Pancreas (tissue), 10 donors: ENCODE results near the gene TLE7. TPM values are rescaled to one million over a fixed set of nuclear protein-coding genes. Genes with fewer than 3 reads are reported as not detected.

Source experiments
- ATAC-seq, 4 donors: fragments of 200-7000 bp; cut with Tn5 transposase; one replicate each; pipeline versions ENCODE4 v1.8.0 to v1.9.1; 2020; ENCODE audit warnings: mild to moderate bottlenecking in 4 of 4, moderate library complexity in 4 of 4
- DNase-seq, 6 donors: peaks; one replicate each; pipeline ENCODE4 v3.0.0-alpha.2; 2020
- FAIRE-seq: peaks from 2 replicates; lab custom pipeline; 2012; peaks lifted over from hg19 to GRCh38; lab: Jason Lieb, UNC
- H3K27ac ChIP-seq, 4 donors: fragments of 200-600 bp; sonication (generic); 1 replicate in 3 of 4; 2 replicates in 1 of 4; pipeline versions ENCODE4 v1.5.0 to v1.8.0; 2020
- H3K27me3 ChIP-seq, 4 donors: fragments of 200-600 bp; one replicate each; pipeline ENCODE4 v1.8.0; 2021
- H3K36me3 ChIP-seq, 3 donors: fragments of 200-600 bp; sonication (generic) in 1 of 3; one replicate each; pipeline versions ENCODE4 v1.5.0 to v1.8.0; 2020 to 2021
- H3K4me1 ChIP-seq, 3 donors: fragments of 200-600 bp; one replicate each; pipeline ENCODE4 v1.8.0; 2021
- H3K4me3 ChIP-seq, 4 donors: fragments of 200-600 bp; sonication (generic) in 2 of 4; one replicate each; pipeline versions ENCODE4 v1.5.0 to v1.8.0; 2020 to 2021
- H3K9me3 ChIP-seq, 4 donors: fragments of 200-600 bp; one replicate each; pipeline ENCODE4 v1.8.0; 2021
- CTCF ChIP-seq, 4 donors: fragments of 200-600 bp; sonication (generic) in 3 of 4; IDR thresholded peaks; one replicate each; pipeline versions ENCODE4 v1.5.0 to v1.8.0; 2021; ENCODE audit warnings: antibody characterized with exemption in 4 of 4
- WGBS, 2 donors: extraction: QIAGEN DNeasy Blood & Tissue Kit; methylation state at CpG; one replicate each; pipeline ENCODE4 v1.1.7; 2013; 5-methylcytosine and 5-hydroxymethylcytosine counted together
- intact Hi-C, 3 donors: fragments of 100-400 bp; cut with DNase I; formaldehyde crosslinking; loops; one replicate each; pipeline versions ENCODE4 v1.11.1 to v1.14.2; 2022
- polyA plus RNA-seq, 2 donors: library from polyadenylated mRNA; stranded (reverse); fragments of 200-250 nt; gene quantifications; one replicate each; pipeline ENCODE4 v1.2.3, GENCODE V29; 2013
- total RNA-seq, 6 donors: library from RNA; stranded (reverse); fragmentation: NEBNext Ultra II Directional in 4 of 6; extraction: Animal tissue kit (Norgen Biotek cat#: 25700) in 4 of 6; gene quantifications; one replicate each; pipeline versions ENCODE4 v1.2.1 to v1.2.4, GENCODE V29; 2021 to 2023
- donor health status: healthy with polysubstance abuse.
- donor health status: DM: no; HTN: no; CAD: no; lungs with moderate emphysema.
- donor health status: DM: no; HTN: no; CAD: no.
- donor health status: control.
- donor health status: control.
- donor health status: Bipolar disorder and iron deficiency.
- donor health status: DM: yes; HTN: yes; CAD: no.
- donor health status: DM: no; HTN: no; CAD: no.
- donor health status: DM: no; HTN: no; CAD: no.
- donor health status: DM: yes; HTN: yes; CAD: no.

Gene TLE7
- total and polyA plus RNA-seq, 8 donors: not detected

DNA sequence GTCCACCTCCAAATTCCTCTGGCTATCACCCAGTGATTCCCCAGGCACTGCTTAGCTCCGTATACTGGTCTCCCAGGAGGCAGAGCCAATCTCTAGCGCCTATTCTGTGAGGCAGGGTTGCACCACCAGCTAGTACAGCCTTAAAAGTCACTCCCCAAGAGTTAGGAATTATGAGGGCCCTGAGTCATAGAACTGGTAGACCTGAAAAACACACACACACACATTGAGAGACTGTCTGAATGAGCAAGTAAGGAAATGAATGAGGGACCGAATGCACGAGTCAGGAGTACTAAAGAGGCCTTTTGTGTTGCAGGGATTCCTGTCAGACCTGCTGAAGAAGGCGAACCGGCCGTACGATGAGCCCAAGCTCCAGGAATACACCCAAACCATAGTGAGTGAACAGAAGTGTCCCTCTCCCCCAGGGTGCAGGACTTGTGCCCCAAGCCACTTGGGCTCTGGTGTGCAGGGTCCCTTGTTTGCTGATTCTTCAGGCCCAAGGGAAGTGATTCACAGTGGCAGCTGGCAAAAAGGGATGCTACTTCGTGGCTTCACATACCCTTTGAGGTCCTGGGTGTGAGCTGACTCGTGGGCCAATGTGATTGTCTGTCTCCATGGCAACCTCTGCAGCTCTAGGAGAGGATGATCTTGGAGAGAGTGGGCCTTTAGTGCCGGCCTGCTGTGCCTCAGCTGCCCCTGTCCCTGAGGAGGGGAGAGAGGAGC lies 58.6 kb downstream of the TLE7 start:
- 68 to 73% methylated on average over 11 of the region's 11 CpGs for WGBS, 2 donors
- FAIRE-seq (no peak), DNase-seq (no peak), ATAC-seq (no peak)
- no peak for TF ChIP-seq CTCF (IDR thresholded peaks at IDR 0.05)
- intact Hi-C loops: no loop called here
- Histone ChIP-seq H3K9me3 (no peaks in the 10 kb centered on the region), H3K4me3 (no peak overlapping the region), H3K27me3 (no peaks in the 10 kb centered on the region), H3K36me3 (no peaks in the 10 kb centered on the region), H3K27ac (no peak overlapping the region), H3K4me1 (peaks cover 0 to 8% (median 0%) of the 10 kb centered on the region in 3 donors)

- ATAC-seq: no peak
- no peak overlapping the region for H3K4me3 ChIP-seq
- no peak overlapping the region for H3K27ac ChIP-seq
- no peak for FAIRE-seq
- 44 to 72% methylated on average over 6 of the region's 6 CpGs for WGBS, 2 donors
- no peaks in the 10 kb centered on the region for H3K9me3 ChIP-seq
- DNase-seq: no peak
- no peak for TF ChIP-seq CTCF (IDR thresholded peaks at IDR 0.05)
- intact Hi-C loops: no loop called here
- H3K27me3 ChIP-seq: no peaks in the 10 kb centered on the region
- H3K4me1 ChIP-seq: no peaks in the 10 kb centered on the region
- H3K36me3 ChIP-seq: no peaks in the 10 kb centered on the region
These were observed 61.0 kb downstream of the TLE7 start for GRCh38 chr16:71380831-71381230.

Other genes with a start within 250 kb of the TLE7 start
- 1 to 10 TPM; 2.1 to 6.6 (median 3.9) TPM for gene HYDIN, start 211.3 kb downstream of the TLE7 start, total RNA-seq
- 1 to 10 TPM; 2.4 to 2.7 TPM for gene HYDIN, start 211.3 kb downstream of the TLE7 start, polyA plus RNA-seq
- gene CMTR2, start 152.7 kb downstream of the TLE7 start, total RNA-seq: 10 to 100 TPM in 1 of 6 donors, 1 to 10 TPM in 5; 5.1 to 12.0 (median 7.0) TPM
- 1 to 10 TPM; 5.5 to 8.9 TPM for gene CMTR2, start 152.7 kb downstream of the TLE7 start, polyA plus RNA-seq
- 1 to 10 TPM in 1 of 6 donors, under 1 TPM in 5; 0.13 to 2.5 (median 0.17) TPM for gene CALB2, start 83.3 kb downstream of the TLE7 start, total RNA-seq
- gene CALB2, start 83.3 kb downstream of the TLE7 start, polyA plus RNA-seq: 1 to 10 TPM in 1 of 2 donors, under 1 TPM in 1; 0.49 to 1.9 TPM
- gene ZNF23, start 20.2 kb upstream of the TLE7 start, total RNA-seq: 1 to 10 TPM; 2.6 to 6.1 (median 4.0) TPM
- 10 to 100 TPM in 1 of 2 donors, 1 to 10 TPM in 1; 8.2 to 14.5 TPM for gene ZNF23, start 20.2 kb upstream of the TLE7 start, polyA plus RNA-seq
- 1 to 10 TPM; 3.6 to 7.3 (median 4.9) TPM for gene ZNF19, start 47.3 kb upstream of the TLE7 start, total RNA-seq
- 1 to 10 TPM; 2.9 to 6.1 TPM for gene ZNF19, start 47.3 kb upstream of the TLE7 start, polyA plus RNA-seq
- 10 to 100 TPM in 1 of 6 donors, 1 to 10 TPM in 5; 2.6 to 17.2 (median 5.3) TPM for gene CHST4, start 84.4 kb upstream of the TLE7 start, total RNA-seq
- gene CHST4, start 84.4 kb upstream of the TLE7 start, polyA plus RNA-seq: 1 to 10 TPM; 5.8 to 7.8 TPM
- 1 to 10 TPM in 1 of 6 donors, under 1 TPM in 3, not detected in 2; 0.09 to 1.0 (median 0.15) TPM for gene TAT, start 135.0 kb upstream of the TLE7 start, total RNA-seq
- under 1 TPM; 0.04 to 0.14 TPM for gene TAT, start 135.0 kb upstream of the TLE7 start, polyA plus RNA-seq
- 10 to 100 TPM; 11.7 to 16.0 (median 14.1) TPM for gene MARVELD3, start 184.1 kb upstream of the TLE7 start, total RNA-seq
- gene MARVELD3, start 184.1 kb upstream of the TLE7 start, polyA plus RNA-seq: 10 to 100 TPM in 1 of 2 donors, 1 to 10 TPM in 1; 9.7 to 11.6 TPM